ENCODE data around the gene RBMS3. TPM values are rescaled to one million over a fixed set of nuclear protein-coding genes. Genes with fewer than 3 reads are reported as not detected.

The RBMS3 gene
- total and polyA plus RNA-seq, 7 donors = 0.46 to 61.9 (median 39.9) TPM

GRCh38 chr3:29932696-29933325, 651.9 kb downstream of the RBMS3 start:
- no peak overlapping the region for H3K4me3 ChIP-seq
- no peaks in the 10 kb centered on the region for H3K4me1 ChIP-seq
- H3K9me3 ChIP-seq = no peaks in the 10 kb centered on the region
- DNase-seq = no peak
- intact Hi-C loops (cut with DNase I) = no loop called here
- WGBS, 2 donors = 82 to 87% methylated on average over 2 of the region's 2 CpGs
- no peaks in the 10 kb centered on the region for H3K27me3 ChIP-seq
- H3K36me3 ChIP-seq = no peaks in the 10 kb centered on the region
- no peak for TF ChIP-seq POLR2A (IDR thresholded peaks at IDR 0.05)
- TF ChIP-seq POLR2AphosphoS5 (IDR thresholded peaks at IDR 0.05) = no peak
- TF ChIP-seq EP300 (IDR thresholded peaks at IDR 0.05) = no peak
- TF ChIP-seq CTCF (IDR thresholded peaks at IDR 0.05) = no peak
- H3K27ac ChIP-seq = no peak overlapping the region

GRCh38 chr3:29933802-29934490, 653.1 kb downstream of the RBMS3 start:
- Histone ChIP-seq H3K36me3 (no peaks in the 10 kb centered on the region), H3K4me3 (no peak overlapping the region), H3K4me1 (no peaks in the 10 kb centered on the region), H3K27me3 (no peaks in the 10 kb centered on the region), H3K9me3 (no peaks in the 10 kb centered on the region), H3K27ac (no peak overlapping the region)
- intact Hi-C loops (cut with DNase I) = no loop called here
- TF ChIP-seq POLR2A (IDR thresholded peaks at IDR 0.05) (no peak), POLR2AphosphoS5 (IDR thresholded peaks at IDR 0.05) (no peak), CTCF (IDR thresholded peaks at IDR 0.05) (no peak), EP300 (IDR thresholded peaks at IDR 0.05) (no peak)
- 75% methylated on average over 3 of the region's 3 CpGs for WGBS, 2 donors
- DNase-seq = no peak

- Histone ChIP-seq H3K36me3 (no peaks in the 10 kb centered on the region), H3K4me3 (no peak overlapping the region), H3K27me3 (no peaks in the 10 kb centered on the region), H3K27ac (no peak overlapping the region), H3K4me1 (no peaks in the 10 kb centered on the region), H3K9me3 (no peaks in the 10 kb centered on the region)
- TF ChIP-seq POLR2AphosphoS5 (IDR thresholded peaks at IDR 0.05) (no peak), EP300 (IDR thresholded peaks at IDR 0.05) (no peak), POLR2A (IDR thresholded peaks at IDR 0.05) (no peak), CTCF (IDR thresholded peaks at IDR 0.05) (no peak)
- intact Hi-C loops (cut with DNase I) = no loop called here
- 88 to 94% methylated on average over 4 of the region's 4 CpGs for WGBS, 2 donors
- DNase-seq = no peak
Observed at GRCh38 chr3:29934751-29935150, 653.9 kb downstream of the RBMS3 start.

GRCh38 chr3:29936054-29936453, 655.2 kb downstream of the RBMS3 start:
- no peaks in the 10 kb centered on the region for H3K27me3 ChIP-seq
- no peaks in the 10 kb centered on the region for H3K9me3 ChIP-seq
- WGBS, 2 donors = 88 to 90% methylated on average over 3 of the region's 3 CpGs
- TF ChIP-seq POLR2A (IDR thresholded peaks at IDR 0.05) (no peak), CTCF (IDR thresholded peaks at IDR 0.05) (no peak), POLR2AphosphoS5 (IDR thresholded peaks at IDR 0.05) (no peak), EP300 (IDR thresholded peaks at IDR 0.05) (no peak)
- H3K36me3 ChIP-seq = no peaks in the 10 kb centered on the region
- H3K4me3 ChIP-seq = no peak overlapping the region
- intact Hi-C loops (cut with DNase I) = no loop called here
- H3K4me1 ChIP-seq = peaks cover 0 to 9% (median 0%) of the 10 kb centered on the region in 4 donors
- H3K27ac ChIP-seq = no peak overlapping the region
- DNase-seq = no peak
